GM18951 (cell line): ENCODE measurements around the gene ELK3.

Experiments used
- POLR2A ChIP-seq: IDR thresholded peaks from 4 replicates; pipeline ENCODE4 v1.6.1; 2011; ENCODE audit warnings: mild to moderate bottlenecking; ENCODE audit not compliant: insufficient read length, insufficient read depth; ENCODE audit errors: extremely low read depth
- in situ Hi-C: fragments of 300-500 bp; cut with MboI; formaldehyde crosslinking; loops from one replicate; pipeline ENCODE4 v1.12.0; 2022; ENCODE audit warnings: low sequenced_read_pairs, mixed read lengths, inconsistent platforms; ENCODE audit not compliant: unreplicated experiment

The ELK3 gene

DNA sequence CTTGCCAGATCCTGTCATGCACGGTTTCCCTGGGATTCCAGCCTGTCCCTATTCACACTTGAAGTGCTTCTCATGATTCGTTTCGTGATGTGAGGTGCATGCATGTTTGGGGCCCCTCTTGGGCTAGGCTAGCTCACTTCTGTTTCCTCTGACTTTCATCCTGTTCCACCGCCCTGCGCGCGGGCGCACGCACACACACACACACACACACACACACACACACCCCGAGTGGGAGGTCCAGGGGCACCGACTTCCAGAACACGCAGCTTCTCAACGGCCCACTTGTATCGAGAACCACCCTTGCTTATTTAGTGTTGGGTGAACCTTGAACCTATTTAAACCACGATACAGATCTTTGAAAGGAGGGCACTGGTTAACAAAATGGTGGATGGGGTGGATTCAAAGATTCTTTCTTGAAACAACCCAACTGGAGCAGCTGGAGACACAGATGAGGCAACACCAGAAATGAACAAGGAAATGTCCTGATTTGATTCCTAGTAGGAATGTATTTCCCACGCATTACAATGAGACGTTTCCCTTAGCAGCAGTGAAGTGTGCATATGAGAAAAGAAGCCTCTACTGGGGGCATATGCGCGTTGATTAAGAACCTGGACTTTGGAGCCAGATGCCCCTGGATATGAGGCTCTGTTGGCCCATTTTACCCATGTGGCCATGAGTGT, 16.3 kb downstream of the ELK3 start:
- no peak for TF ChIP-seq POLR2A
- in situ Hi-C loops = loop anchor here (10.0 kb wide), 1 partner anchor 146 kb away; no protein-coding TSS in a partner anchor

DNA sequence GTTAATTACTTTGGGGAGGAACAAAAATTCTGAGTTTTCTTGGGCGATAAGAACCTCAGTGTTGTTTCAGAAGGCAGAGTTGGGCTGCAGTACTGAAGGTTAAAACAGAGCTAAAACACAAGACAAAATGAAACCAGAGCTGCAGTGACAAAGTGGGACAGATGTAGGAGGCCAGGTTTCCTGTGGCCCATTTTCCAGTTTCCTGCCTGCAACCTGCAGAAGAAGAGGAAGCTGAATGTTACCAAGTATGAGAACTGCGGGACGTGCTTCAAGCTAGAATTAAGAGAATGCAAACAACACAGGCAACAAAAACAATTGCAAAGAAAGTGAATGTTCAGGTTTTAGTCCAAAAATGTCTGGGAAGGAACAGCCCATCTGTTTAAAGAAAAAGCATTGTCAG, 17.8 kb downstream of the ELK3 start:
- in situ Hi-C loops = loop anchor here (10.0 kb wide), 1 partner anchor 147 kb away; no protein-coding TSS in a partner anchor
- no peak for TF ChIP-seq POLR2A

DNA sequence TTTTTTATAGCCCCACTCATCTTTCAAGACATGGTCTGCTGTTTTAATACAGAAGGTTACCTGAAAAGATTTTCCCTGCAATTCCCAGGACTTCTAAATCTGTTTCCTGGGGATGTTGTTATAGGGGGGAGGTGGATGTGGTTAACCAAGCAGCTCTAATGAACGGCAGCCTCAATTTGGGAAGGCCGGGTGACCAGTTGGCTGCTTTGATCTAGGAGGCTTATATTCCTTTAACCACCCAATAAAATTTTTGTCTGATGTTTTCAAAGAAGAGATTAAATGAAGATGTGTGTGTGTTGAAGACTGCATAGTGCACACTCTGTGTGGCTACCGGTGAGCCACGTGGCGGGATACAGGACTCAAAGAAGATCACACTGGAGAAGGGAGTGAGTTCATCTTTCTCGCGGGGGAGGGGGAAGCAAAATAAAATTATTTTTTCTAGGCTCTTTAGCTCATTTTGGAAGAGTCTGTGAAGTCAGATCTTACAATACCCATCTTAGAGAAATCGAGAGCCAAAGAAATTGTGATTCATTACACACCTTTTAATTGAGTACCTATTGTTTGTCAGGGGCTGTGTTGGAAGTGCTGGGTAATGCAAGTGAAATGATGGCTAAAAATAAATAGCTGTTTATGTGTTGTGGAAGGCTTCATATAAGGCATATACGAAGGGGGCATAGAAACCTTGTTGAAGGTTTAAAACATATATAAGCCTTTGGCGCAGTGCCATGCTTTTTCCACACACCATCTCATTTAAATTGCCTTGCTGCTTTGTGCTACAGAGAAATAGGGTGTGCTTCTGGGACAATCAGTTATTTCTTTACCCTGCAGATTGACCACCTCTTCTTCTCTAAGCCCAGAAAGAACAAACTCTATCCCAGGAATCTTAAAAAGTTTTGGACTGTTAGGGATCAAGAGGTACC, 18.5 kb downstream of the ELK3 start:
- in situ Hi-C loops = loop anchor here (10.0 kb wide), 1 partner anchor 148 kb away; no protein-coding TSS in a partner anchor

DNA sequence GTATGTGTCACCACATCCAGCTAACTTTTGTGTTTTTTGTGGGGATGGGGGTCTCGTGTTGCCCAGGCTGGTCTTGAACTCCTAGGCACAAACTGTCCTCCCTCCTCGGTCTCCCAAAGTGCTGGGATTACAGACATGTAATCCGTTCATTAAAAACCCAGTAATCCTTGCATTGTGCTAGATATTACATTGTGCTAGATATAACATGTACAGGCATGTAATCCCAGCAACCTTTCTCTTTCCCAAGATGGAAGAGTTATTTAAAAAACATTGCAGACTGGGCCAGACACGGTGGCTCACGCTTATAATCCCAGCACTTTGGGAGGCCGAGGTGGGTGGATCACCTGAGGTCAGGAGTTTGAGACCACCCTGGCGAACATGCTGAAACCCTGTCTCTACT, 19.7 kb downstream of the ELK3 start:
- no peak for TF ChIP-seq POLR2A
- in situ Hi-C loops = loop anchor here (10.0 kb wide), 1 partner anchor 149 kb away; no protein-coding TSS in a partner anchor

More for the DNA sequence above, 18.5 kb downstream of the ELK3 start:
- TF ChIP-seq POLR2A = no peak

DNA sequence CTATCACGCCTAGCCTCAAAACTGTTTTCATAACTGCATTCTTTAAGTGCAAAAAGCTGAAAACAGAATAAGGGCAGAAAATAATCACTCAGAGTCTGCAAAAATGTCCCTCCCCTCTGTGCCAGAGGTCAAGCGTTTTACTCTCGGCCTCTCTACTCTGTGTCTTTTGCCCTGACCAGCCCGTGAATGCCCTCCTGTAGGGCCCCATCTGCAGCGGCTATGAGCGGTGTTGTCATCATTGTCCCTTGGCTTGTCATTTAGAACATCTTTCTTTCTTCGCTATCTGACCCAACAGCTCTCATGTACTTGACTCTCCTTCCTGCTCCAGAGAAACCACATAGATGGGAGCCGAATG, 21.7 kb downstream of the ELK3 start:
- TF ChIP-seq POLR2A = no peak
- in situ Hi-C loops = loop anchor here (10.0 kb wide), 1 partner anchor 151 kb away; no protein-coding TSS in a partner anchor

DNA sequence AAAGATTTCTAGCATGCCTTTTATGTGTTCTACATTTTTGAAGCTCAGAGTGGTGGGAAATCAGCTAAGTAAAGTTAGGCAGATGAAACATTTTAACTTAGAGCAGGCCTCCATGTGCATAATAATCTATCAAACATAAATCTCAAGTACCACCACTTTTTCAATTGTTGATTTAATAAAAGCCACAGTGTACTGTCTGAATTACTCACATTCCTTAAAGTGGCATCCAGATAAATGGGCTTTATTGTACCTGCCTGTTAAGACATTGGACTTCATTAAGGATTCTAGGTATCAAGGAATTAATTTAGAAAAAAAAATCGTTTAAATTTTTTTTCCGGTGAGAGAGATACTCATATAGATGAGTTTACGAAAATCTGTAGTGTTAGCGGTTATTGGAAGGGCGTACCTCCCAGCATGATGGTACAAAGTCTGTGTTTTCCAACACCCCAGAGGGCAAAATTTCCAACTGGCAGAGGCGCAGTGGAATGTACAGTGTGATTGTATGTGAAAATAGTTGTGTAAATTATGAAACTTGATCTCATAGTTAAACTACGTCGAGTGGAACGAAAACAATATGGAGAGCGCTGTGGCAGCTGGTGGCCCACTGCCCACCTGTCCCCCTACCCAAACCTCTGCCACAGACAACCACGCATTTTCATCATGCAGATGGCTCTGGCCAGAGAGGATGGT, 25.0 kb downstream of the ELK3 start:
- no peak for TF ChIP-seq POLR2A
- in situ Hi-C loops = loop anchor here (10.0 kb wide), 1 partner anchor 154 kb away; no protein-coding TSS in a partner anchor

DNA sequence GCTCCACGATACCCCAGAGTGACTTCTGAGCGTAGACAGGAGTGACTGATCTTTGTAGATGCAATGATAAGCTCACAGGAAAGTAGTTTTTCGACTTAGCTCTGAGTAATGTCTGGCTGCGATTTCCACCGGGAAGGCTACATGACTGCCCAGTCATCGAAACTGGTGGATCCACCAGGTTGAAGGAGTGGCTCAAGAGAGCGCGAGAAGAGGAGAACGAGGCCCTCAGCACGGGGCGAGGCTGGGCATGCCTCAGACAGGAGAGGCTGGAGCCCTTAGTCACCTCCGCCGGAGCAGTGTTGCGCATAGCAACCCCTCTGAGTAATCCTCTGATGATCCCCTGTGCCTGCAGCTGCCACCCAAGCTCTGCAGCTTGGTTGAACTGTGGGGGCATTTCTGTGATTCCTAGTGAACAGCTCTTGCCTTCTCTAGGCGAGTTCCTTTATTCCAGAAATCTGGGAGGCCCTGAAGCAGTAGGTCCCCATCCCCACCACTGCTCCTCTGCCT, 25.6 kb downstream of the ELK3 start:
- in situ Hi-C loops = loop anchor here (10.0 kb wide), 1 partner anchor 155 kb away; no protein-coding TSS in a partner anchor
- TF ChIP-seq POLR2A = no peak

DNA sequence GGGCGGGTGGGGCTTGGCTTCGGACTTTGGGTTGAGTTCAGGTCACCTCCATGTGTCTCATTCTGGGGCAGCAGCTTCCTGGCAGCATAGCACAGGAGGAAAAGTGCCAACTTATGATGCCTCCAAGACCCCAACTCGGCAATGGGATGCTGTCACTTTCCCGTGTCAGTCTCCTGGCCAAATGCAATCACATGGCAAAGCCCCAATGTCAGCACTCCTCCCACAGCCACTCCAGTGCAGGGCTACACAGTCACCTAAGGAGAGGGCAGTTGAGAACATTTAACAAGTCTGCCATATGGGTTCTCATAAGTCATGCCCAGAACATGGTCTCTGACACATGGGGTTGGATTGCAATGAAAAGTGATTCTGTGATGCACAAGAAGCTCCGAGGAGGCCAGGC, 26.7 kb downstream of the ELK3 start:
- in situ Hi-C loops = no loop called here
- TF ChIP-seq POLR2A = no peak

DNA sequence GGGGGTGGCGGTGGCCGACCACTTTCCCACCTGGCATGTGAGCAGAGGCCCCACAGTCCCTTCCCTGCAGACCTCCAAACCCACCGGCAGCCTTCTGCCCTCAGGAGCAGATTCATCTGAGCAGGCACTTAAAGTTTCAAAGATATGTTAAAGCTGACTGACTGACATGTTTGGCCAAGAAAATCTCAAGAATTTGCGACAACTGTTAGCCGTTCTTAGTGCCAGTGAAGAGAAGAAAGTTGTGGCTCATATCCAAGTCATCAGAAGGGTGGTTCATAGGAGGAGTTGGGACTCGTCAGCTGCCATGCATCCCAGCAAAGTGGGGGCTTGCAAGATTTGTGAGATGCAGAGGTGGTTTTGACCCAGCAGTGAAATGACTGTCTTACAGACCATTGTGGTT, 27.2 kb downstream of the ELK3 start:
- in situ Hi-C loops = no loop called here
- TF ChIP-seq POLR2A = no peak

DNA sequence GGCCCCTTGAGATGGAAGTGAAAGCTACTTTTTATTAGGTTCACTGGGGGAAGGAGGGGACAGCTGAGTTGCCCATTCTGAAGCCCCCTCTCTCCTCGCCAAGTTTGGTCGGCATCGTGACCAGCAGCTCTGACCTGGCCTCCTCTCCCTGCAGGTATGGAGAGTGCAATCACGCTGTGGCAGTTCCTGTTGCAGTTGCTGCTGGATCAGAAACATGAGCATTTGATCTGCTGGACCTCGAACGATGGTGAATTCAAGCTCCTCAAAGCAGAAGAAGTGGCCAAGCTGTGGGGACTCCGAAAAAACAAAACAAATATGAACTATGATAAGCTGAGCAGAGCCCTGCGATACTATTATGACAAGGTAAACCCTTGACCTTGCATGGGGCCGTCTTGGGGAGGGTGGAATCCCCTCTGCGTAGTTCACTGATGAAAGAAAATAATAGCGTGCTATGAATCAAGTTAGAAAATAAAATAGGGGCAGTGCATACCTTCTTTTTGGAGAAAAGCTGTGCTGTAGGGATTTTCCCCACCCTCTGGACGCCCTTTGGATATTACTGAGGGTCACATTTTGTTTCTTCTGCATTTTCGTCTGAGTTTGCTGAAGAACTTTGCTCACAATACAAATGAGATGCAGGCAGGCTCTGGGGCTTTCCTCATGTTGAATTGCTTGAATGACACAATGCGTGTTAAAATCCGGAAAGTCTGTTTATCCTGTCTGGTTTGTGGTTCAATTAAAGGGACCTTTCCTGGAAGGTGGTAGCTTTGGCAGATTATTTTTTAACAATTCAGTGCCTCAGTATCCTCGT, 29.4 kb downstream of the ELK3 start:
- no peak for TF ChIP-seq POLR2A
- in situ Hi-C loops = no loop called here

DNA sequence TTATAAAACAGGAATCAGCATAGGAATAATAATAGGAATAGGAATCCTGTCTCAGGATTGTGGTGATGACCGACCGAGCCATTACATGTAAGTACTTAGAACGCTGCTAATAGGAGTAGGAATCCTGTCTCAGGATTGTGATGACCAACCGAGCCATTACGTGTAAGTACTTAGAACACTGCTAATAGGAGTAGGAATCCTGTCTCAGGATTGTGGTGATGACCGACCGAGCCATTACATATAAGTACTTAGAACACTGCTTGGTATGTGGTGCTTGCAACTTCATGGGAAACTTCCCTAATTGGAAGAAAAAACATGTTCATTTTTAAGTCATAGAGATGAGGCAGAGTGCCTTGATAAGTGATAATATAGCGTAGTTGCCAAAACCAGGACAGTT, 30.0 kb downstream of the ELK3 start:
- TF ChIP-seq POLR2A = no peak
- in situ Hi-C loops = no loop called here
